Pancreas (tissue), 10 donors: ENCODE data around the gene ZNF484. TPM values are rescaled to one million over a fixed set of nuclear protein-coding genes. Genes with fewer than 3 reads are reported as not detected.
"Not testable (repeated sequence)": the region's sequence is repeated elsewhere in the genome, so short reads cannot be mapped to it uniquely, and the experiment has no call there.

ENCODE experiments used
- ATAC-seq, 4 donors: fragments of 200-7000 bp; cut with Tn5 transposase; one replicate each; pipeline versions ENCODE4 v1.8.0 to v1.9.1; 2020; ENCODE audit warnings: mild to moderate bottlenecking in 4 of 4, moderate library complexity in 4 of 4
- DNase-seq, 6 donors: peaks; one replicate each; pipeline ENCODE4 v3.0.0-alpha.2; 2020
- FAIRE-seq: peaks from 2 replicates; lab custom pipeline; 2012; peaks lifted over from hg19 to GRCh38; lab: Jason Lieb, UNC
- H3K27ac ChIP-seq, 4 donors: fragments of 200-600 bp; sonication (generic); 1 replicate in 3 of 4; 2 replicates in 1 of 4; pipeline versions ENCODE4 v1.5.0 to v1.8.0; 2020
- H3K27me3 ChIP-seq, 4 donors: fragments of 200-600 bp; one replicate each; pipeline ENCODE4 v1.8.0; 2021
- H3K36me3 ChIP-seq, 3 donors: fragments of 200-600 bp; sonication (generic) in 1 of 3; one replicate each; pipeline versions ENCODE4 v1.5.0 to v1.8.0; 2020 to 2021
- H3K4me1 ChIP-seq, 3 donors: fragments of 200-600 bp; one replicate each; pipeline ENCODE4 v1.8.0; 2021
- H3K4me3 ChIP-seq, 4 donors: fragments of 200-600 bp; sonication (generic) in 2 of 4; one replicate each; pipeline versions ENCODE4 v1.5.0 to v1.8.0; 2020 to 2021
- H3K9me3 ChIP-seq, 4 donors: fragments of 200-600 bp; one replicate each; pipeline ENCODE4 v1.8.0; 2021
- WGBS, 2 donors: extraction: QIAGEN DNeasy Blood & Tissue Kit; methylation state at CpG; one replicate each; pipeline ENCODE4 v1.1.7; 2013; 5-methylcytosine and 5-hydroxymethylcytosine counted together
- intact Hi-C, 3 donors: fragments of 100-400 bp; cut with DNase I; formaldehyde crosslinking; loops; one replicate each; pipeline versions ENCODE4 v1.11.1 to v1.14.2; 2022
- polyA plus RNA-seq, 2 donors: library from polyadenylated mRNA; stranded (reverse); fragments of 200-250 nt; gene quantifications; one replicate each; pipeline ENCODE4 v1.2.3, GENCODE V29; 2013
- total RNA-seq, 6 donors: library from RNA; stranded (reverse); fragmentation: NEBNext Ultra II Directional in 4 of 6; extraction: Animal tissue kit (Norgen Biotek cat#: 25700) in 4 of 6; gene quantifications; one replicate each; pipeline versions ENCODE4 v1.2.1 to v1.2.4, GENCODE V29; 2021 to 2023
- TF ChIP-seq, protein P1 (sequence below), 4 donors: fragments of 200-600 bp; sonication (generic) in 3 of 4; IDR thresholded peaks; one replicate each; pipeline versions ENCODE4 v1.5.0 to v1.8.0; 2021; ENCODE audit warnings: antibody characterized with exemption in 4 of 4
- donor health status: healthy with polysubstance abuse.
- donor health status: DM: no; HTN: no; CAD: no; lungs with moderate emphysema.
- donor health status: DM: no; HTN: no; CAD: no.
- donor health status: control.
- donor health status: control.
- donor health status: Bipolar disorder and iron deficiency.
- donor health status: DM: yes; HTN: yes; CAD: no.
- donor health status: DM: no; HTN: no; CAD: no.
- donor health status: DM: no; HTN: no; CAD: no.
- donor health status: DM: yes; HTN: yes; CAD: no.

Gene ZNF484
- total and polyA plus RNA-seq, 8 donors, result 0.84 to 5.9 (median 2.4) TPM

DNA sequence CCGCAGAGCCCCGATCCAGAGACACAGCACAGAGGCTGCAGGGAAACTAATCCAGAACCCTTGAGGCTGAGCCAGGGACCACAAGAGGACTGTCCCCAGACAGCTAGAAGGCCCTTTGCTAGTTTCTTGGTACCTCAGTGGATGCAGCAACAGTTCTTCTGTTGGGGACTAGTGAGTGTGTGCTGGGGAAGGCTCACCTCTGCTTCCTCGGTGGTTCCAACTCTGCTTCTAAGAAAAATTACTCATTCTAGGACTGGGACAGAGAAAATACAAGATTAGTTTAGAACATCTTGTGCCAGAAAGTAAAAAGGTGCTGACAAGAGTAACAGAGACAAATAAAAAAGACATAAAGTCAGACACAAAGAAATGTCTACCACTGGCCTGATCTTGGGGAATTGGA is 19.5 kb upstream of the ZNF484 start:
- no peak for ATAC-seq
- H3K27ac ChIP-seq, result no peak overlapping the region
- H3K9me3 ChIP-seq, result no peaks in the 10 kb centered on the region
- WGBS, 2 donors, result 95 to 97% methylated on average over 3 of the region's 3 CpGs
- H3K36me3 ChIP-seq, result no peaks in the 10 kb centered on the region
- TF ChIP-seq, protein P1, sequence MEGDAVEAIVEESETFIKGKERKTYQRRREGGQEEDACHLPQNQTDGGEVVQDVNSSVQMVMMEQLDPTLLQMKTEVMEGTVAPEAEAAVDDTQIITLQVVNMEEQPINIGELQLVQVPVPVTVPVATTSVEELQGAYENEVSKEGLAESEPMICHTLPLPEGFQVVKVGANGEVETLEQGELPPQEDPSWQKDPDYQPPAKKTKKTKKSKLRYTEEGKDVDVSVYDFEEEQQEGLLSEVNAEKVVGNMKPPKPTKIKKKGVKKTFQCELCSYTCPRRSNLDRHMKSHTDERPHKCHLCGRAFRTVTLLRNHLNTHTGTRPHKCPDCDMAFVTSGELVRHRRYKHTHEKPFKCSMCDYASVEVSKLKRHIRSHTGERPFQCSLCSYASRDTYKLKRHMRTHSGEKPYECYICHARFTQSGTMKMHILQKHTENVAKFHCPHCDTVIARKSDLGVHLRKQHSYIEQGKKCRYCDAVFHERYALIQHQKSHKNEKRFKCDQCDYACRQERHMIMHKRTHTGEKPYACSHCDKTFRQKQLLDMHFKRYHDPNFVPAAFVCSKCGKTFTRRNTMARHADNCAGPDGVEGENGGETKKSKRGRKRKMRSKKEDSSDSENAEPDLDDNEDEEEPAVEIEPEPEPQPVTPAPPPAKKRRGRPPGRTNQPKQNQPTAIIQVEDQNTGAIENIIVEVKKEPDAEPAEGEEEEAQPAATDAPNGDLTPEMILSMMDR (IDR thresholded peaks at IDR 0.05), result no peak
- no peaks in the 10 kb centered on the region for H3K4me1 ChIP-seq
- H3K27me3 ChIP-seq, result no peaks in the 10 kb centered on the region
- no peak for FAIRE-seq
- no peak overlapping the region for H3K4me3 ChIP-seq
- no peak for DNase-seq
- intact Hi-C loops, result no loop called here

DNA sequence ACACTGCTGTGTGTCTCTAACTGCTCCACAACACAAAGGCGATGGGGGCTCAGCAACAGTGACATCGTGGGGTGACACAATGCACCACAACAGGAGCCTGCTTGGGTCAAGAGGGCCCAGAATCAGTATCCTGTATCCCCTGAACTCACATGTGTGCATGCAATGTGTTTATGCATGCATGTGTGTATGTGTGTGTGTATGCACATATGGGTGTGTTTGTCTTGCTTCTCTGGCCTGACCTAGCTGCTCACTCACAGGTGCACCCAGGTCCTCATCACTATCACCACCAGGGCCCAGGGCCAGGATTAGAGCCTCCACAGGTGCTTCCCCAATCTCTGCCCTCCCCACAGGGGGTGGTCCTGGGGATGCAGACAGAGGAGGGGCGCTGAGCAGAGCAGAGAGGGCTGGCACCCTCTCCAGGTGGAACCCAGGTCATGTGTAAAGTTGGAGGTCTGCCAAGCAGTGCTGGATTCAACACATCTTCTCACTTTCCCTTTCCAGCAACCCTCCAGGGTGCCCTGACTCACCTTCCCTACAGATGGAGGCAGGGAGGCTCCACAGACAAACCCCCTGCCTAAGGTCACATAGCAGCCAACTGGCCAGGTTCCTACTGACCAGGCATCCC is 18.1 kb upstream of the ZNF484 start:
- 88 to 96% methylated on average over 3 of the region's 3 CpGs for WGBS, 2 donors
- Histone ChIP-seq H3K36me3 (no peaks in the 10 kb centered on the region), H3K27ac (no peak overlapping the region), H3K27me3 (no peaks in the 10 kb centered on the region), H3K9me3 (no peaks in the 10 kb centered on the region), H3K4me3 (no peak overlapping the region), H3K4me1 (no peaks in the 10 kb centered on the region)
- intact Hi-C loops, result no loop called here
- DNase-seq, result no peak
- no peak for FAIRE-seq
- ATAC-seq, result no peak
- TF ChIP-seq, protein P1 (IDR thresholded peaks at IDR 0.05), result no peak

DNA sequence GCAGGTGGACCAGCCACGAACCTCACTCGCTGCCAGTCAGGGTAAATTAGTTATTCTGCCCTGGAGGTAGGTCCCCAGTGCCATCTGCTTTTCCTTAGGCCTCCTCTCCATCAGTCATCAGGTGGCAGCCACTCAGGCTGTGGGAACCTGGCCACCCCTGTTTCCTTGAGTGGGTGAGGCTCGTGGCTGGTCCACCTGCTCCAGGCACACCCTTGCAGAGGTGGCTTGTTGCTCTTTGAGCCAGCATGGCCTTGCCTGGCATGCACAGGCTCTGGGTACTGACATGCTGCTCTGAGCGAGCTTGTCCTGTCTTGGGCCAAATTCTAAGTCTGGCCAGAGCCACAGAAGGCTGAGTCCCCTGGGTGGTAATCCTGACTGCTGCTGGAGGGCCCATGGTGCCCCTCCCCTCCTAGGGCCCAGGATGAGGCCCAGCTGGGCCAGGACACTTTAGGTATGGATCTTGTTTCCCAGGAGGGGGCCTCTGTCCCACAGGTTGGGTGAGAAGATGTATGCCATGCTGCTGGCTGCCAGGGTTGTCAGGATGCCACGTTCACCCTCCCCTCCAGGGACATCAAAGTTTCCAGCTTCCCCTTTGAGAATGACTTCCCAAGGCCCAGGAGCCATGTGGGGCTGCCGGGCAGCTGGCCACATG is 17.0 kb upstream of the ZNF484 start:
- WGBS, 2 donors, result 86 to 94% methylated on average over 6 of the region's 6 CpGs
- Histone ChIP-seq H3K36me3 (no peaks in the 10 kb centered on the region), H3K27ac (no peak overlapping the region), H3K4me3 (no peak overlapping the region), H3K9me3 (no peaks in the 10 kb centered on the region), H3K4me1 (no peaks in the 10 kb centered on the region), H3K27me3 (no peaks in the 10 kb centered on the region)
- FAIRE-seq, result no peak
- intact Hi-C loops, result no loop called here
- no peak for ATAC-seq
- TF ChIP-seq, protein P1 (IDR thresholded peaks at IDR 0.05), result no peak
- DNase-seq, result no peak

DNA sequence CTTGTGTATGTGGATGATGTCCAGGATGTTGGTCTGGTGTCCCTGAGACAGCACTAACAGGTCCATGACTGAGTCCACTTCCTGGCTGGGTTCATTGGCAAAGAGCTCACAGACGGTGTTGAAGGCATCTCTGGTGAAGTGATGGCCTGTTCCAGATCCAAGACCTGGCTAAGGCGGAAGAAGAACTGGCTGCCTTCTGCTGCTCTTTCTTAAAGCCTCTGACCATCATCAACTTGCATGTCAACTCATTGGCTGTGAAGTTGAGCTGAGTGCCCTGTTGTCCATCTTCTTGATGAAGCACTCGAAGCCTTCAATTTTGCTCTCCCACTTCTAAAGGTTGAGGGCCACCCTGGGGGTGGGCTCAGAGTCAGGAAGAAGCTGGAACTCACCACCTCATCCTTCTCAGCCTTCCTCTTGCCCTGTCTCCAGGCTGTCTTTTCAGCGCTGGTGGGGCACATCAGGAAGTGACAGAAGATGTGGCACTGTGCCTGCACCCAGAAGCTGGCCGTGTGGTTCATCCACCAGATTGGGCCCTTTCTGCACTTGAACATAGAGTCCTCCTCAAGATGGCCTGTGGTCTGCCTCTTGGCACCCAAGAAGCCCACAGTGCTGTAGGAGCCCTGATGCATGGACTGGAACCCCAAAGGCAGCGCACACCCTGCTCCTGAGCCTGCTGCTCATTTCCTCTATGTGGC is 16.2 kb upstream of the ZNF484 start:
- FAIRE-seq, ATAC-seq, H3K27ac ChIP-seq, H3K27me3 ChIP-seq, DNase-seq, H3K4me3 ChIP-seq, H3K36me3 ChIP-seq, H3K4me1 ChIP-seq, H3K9me3 ChIP-seq, intact Hi-C loops: not testable (repeated sequence)
- 95 to 96% methylated on average over 6 of the region's 6 CpGs for WGBS, 2 donors

DNA sequence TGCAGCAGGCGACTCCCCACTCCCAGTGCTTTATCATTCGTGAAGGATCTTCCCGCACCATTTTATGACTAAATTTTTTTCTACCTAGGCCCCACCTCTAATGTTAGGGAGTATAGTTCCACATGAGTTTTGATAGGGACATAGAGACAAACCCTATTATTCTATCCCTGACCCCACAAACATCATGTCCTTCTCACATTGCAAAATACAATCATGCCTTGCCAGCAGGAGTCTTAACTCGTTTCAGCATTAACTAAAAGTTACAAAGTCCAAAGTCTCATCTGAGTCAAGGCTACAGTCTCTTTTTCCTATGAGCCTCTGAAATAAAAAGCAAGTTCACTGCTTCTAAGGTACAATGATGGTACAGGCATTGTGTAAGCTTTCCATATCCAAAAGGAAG is 14.4 kb upstream of the ZNF484 start:
- H3K27ac ChIP-seq, FAIRE-seq, H3K4me1 ChIP-seq, H3K36me3 ChIP-seq, ATAC-seq, DNase-seq, H3K9me3 ChIP-seq, intact Hi-C loops, H3K27me3 ChIP-seq, H3K4me3 ChIP-seq: not testable (repeated sequence)
- WGBS, 2 donors, result 54 to 56% methylated on average over 4 of the region's 4 CpGs
